Activated naive CD8-positive, alpha-beta T cell treated with anti-CD3 and anti-CD28 coated beads, Interleukin-2, amount 10 ng/mL, durations not matched to agents 7 days and 5 days (primary cell): ENCODE measurements around the gene EVI2B. TPM values are rescaled to one million over a fixed set of nuclear protein-coding genes. Genes with fewer than 3 reads are reported as not detected.
"Not testable (repeated sequence)": the region's sequence is repeated elsewhere in the genome, so short reads cannot be mapped to it uniquely, and the experiment has no call there.

Experiments
- ATAC-seq: fragments of 150-1000 bp; cut with Tn5 transposase; one replicate; pipeline ENCODE4 v1.10.0; 2021; ENCODE audit warnings: low read depth, moderate library complexity
- POLR2A ChIA-PET: fragments of 350-600 bp; sonication (Branson Sonifier 250); formaldehyde crosslinking; loops from one replicate; lab custom pipeline; 2021; ENCODE audit warnings: antibody characterized with exemption; lab: Charles Lee
- DNase-seq: peaks from one replicate; pipeline ENCODE4 v3.0.0; 2021
- H3K27ac Mint-ChIP-seq: one replicate; pipeline ENCODE4 v1.8.0; 2022; ENCODE audit warnings: mild to moderate bottlenecking, mixed read lengths
- H3K27me3 Mint-ChIP-seq: one replicate; pipeline ENCODE4 v1.8.0; 2022; ENCODE audit warnings: mild to moderate bottlenecking, moderate library complexity, mixed read lengths
- H3K36me3 Mint-ChIP-seq: one replicate; pipeline ENCODE4 v1.8.0; 2021; ENCODE audit warnings: mild to moderate bottlenecking, mixed read lengths
- H3K4me1 Mint-ChIP-seq: one replicate; pipeline ENCODE4 v1.8.0; 2021; ENCODE audit warnings: mixed read lengths
- H3K4me3 Mint-ChIP-seq: one replicate; pipeline ENCODE4 v1.8.0; 2022; ENCODE audit warnings: mild to moderate bottlenecking, moderate library complexity, mixed read lengths
- H3K9me3 Mint-ChIP-seq: one replicate; pipeline ENCODE4 v1.8.0; 2021; ENCODE audit warnings: mixed read lengths
- total RNA-seq, 2 experiments: library from RNA; stranded (reverse); gene quantifications; one replicate each; pipeline ENCODE4 v1.2.3, GENCODE V29; 2021

Gene EVI2B
- total RNA-seq, result 100 to 1,000 TPM in 1 of 2 experiments, 10 to 100 TPM in 1; 88.5 to 100 TPM

- no peaks in the 10 kb centered on the region for H3K27me3 Mint-ChIP-seq
- H3K27ac Mint-ChIP-seq, result peak within 1 kb of the TSS; percentile 96
- POLR2A ChIA-PET, result interaction anchor here (0.6 to 4.8 kb wide), 6 partner anchors 8 to 1760 kb away, joined by 3 to 54 read pairs (median 5); partner anchors contain the start of gene EVI2A
- peak; percentile 33 for ATAC-seq
- peak within 1 kb of the TSS; percentile 94 for H3K4me3 Mint-ChIP-seq
- no peak for DNase-seq
- H3K4me1 Mint-ChIP-seq, result peaks cover 44% of the 10 kb centered on the region
- H3K36me3 Mint-ChIP-seq, result peaks cover 23% of the 10 kb centered on the region
- H3K9me3 Mint-ChIP-seq, result no peaks in the 10 kb centered on the region
Observed at GRCh38 chr17:31313982-31314781, at the start of gene EVI2B. EVI2B (minus strand) TSS chr17:31314054; CDS start chr17:31305609, 8,445 bp downstream.

- DNase-seq (no peak), ATAC-seq (no peak)
- H3K4me3 Mint-ChIP-seq, result no peak overlapping the region
- H3K36me3 Mint-ChIP-seq, result peaks cover 21% of the 10 kb centered on the region
- POLR2A ChIA-PET, result no interaction called here
- no peaks in the 10 kb centered on the region for H3K27me3 Mint-ChIP-seq
- no peaks in the 10 kb centered on the region for H3K9me3 Mint-ChIP-seq
- H3K4me1 Mint-ChIP-seq, result no peaks in the 10 kb centered on the region
- H3K27ac Mint-ChIP-seq, result no peak overlapping the region
Observed at GRCh38 chr17:31357839-31358394, 44.1 kb upstream of the EVI2B start.

- ATAC-seq (no peak), DNase-seq (no peak)
- no peaks in the 10 kb centered on the region for H3K4me1 Mint-ChIP-seq
- no peak overlapping the region for H3K27ac Mint-ChIP-seq
- H3K4me3 Mint-ChIP-seq, result no peak overlapping the region
- H3K9me3 Mint-ChIP-seq, result no peaks in the 10 kb centered on the region
- H3K36me3 Mint-ChIP-seq, result peaks cover 21% of the 10 kb centered on the region
- POLR2A ChIA-PET, result no interaction called here
- no peaks in the 10 kb centered on the region for H3K27me3 Mint-ChIP-seq
Observed at GRCh38 chr17:31357091-31357490, 43.2 kb upstream of the EVI2B start.

GRCh38 chr17:31355935-31356334 is 42.1 kb upstream of the EVI2B start:
- H3K9me3 Mint-ChIP-seq, result no peaks in the 10 kb centered on the region
- no peak overlapping the region for H3K4me3 Mint-ChIP-seq
- no peak for DNase-seq
- no peaks in the 10 kb centered on the region for H3K4me1 Mint-ChIP-seq
- POLR2A ChIA-PET, result interaction anchor here (1.0 kb wide), 1 partner anchor 138 kb away, joined by 3 read pairs; no protein-coding TSS in a partner anchor
- no peak overlapping the region for H3K27ac Mint-ChIP-seq
- H3K36me3 Mint-ChIP-seq, result peaks cover 15% of the 10 kb centered on the region
- ATAC-seq, result no peak
- no peaks in the 10 kb centered on the region for H3K27me3 Mint-ChIP-seq

- no peak for DNase-seq
- no peak overlapping the region for H3K27ac Mint-ChIP-seq
- H3K36me3 Mint-ChIP-seq, result peaks cover 13% of the 10 kb centered on the region
- H3K9me3 Mint-ChIP-seq, result no peaks in the 10 kb centered on the region
- H3K4me3 Mint-ChIP-seq, result no peak overlapping the region
- ATAC-seq, result no peak
- POLR2A ChIA-PET, result no interaction called here
- no peaks in the 10 kb centered on the region for H3K4me1 Mint-ChIP-seq
- H3K27me3 Mint-ChIP-seq, result no peaks in the 10 kb centered on the region
Observed at GRCh38 chr17:31349454-31349853, 35.6 kb upstream of the EVI2B start.

- H3K27me3 Mint-ChIP-seq, ATAC-seq, H3K36me3 Mint-ChIP-seq, H3K27ac Mint-ChIP-seq, H3K9me3 Mint-ChIP-seq, H3K4me1 Mint-ChIP-seq, H3K4me3 Mint-ChIP-seq, POLR2A ChIA-PET, DNase-seq: not testable (repeated sequence)
Observed at GRCh38 chr17:31345191-31345747, 31.4 kb upstream of the EVI2B start.

- Mint-ChIP-seq H3K36me3 (peaks cover 8% of the 10 kb centered on the region), H3K27ac (no peak overlapping the region), H3K4me1 (no peaks in the 10 kb centered on the region), H3K9me3 (no peaks in the 10 kb centered on the region), H3K27me3 (no peaks in the 10 kb centered on the region), H3K4me3 (no peak overlapping the region)
- no peak for ATAC-seq
- no peak for DNase-seq
- POLR2A ChIA-PET, result interaction anchor here (0.5 to 0.6 kb wide), 2 partner anchors 96 to 247 kb away, joined by 4 read pairs; no protein-coding TSS in a partner anchor
Observed at GRCh38 chr17:31339906-31340661, 26.2 kb upstream of the EVI2B start.

- POLR2A ChIA-PET, result interaction anchor here (1.0 kb wide), 1 partner anchor 19 kb away, joined by 3 read pairs; no protein-coding TSS in a partner anchor
- H3K27me3 Mint-ChIP-seq, result no peaks in the 10 kb centered on the region
- no peak for ATAC-seq
- no peak overlapping the region for H3K27ac Mint-ChIP-seq
- peaks cover 13% of the 10 kb centered on the region for H3K36me3 Mint-ChIP-seq
- H3K4me3 Mint-ChIP-seq, result no peak overlapping the region
- H3K9me3 Mint-ChIP-seq, result no peaks in the 10 kb centered on the region
- peaks cover 9% of the 10 kb centered on the region for H3K4me1 Mint-ChIP-seq
- no peak for DNase-seq
Observed at GRCh38 chr17:31329221-31329620, 15.4 kb upstream of the EVI2B start.

GRCh38 chr17:31328160-31328535 is 14.3 kb upstream of the EVI2B start:
- no peak for ATAC-seq

GRCh38 chr17:31327534-31328159 is 13.8 kb upstream of the EVI2B start:
- Mint-ChIP-seq H3K4me1 (peaks cover 14% of the 10 kb centered on the region), H3K36me3 (peaks cover 16% of the 10 kb centered on the region), H3K27me3 (no peaks in the 10 kb centered on the region), H3K27ac (no peak overlapping the region), H3K9me3 (no peaks in the 10 kb centered on the region), H3K4me3 (no peak overlapping the region)
- ATAC-seq (no peak), DNase-seq (no peak)
- POLR2A ChIA-PET, result no interaction called here

More at GRCh38 chr17:31328160-31328535, 14.3 kb upstream of the EVI2B start:
- Mint-ChIP-seq H3K9me3 (no peaks in the 10 kb centered on the region), H3K36me3 (peaks cover 16% of the 10 kb centered on the region), H3K4me1 (peaks cover 12% of the 10 kb centered on the region), H3K27me3 (no peaks in the 10 kb centered on the region), H3K27ac (no peak overlapping the region), H3K4me3 (no peak overlapping the region)
- no peak for DNase-seq
- POLR2A ChIA-PET, result no interaction called here

GRCh38 chr17:31323551-31323950 is 9.7 kb upstream of the EVI2B start:
- peaks cover 17% of the 10 kb centered on the region for H3K4me1 Mint-ChIP-seq
- ATAC-seq (no peak), DNase-seq (no peak)
- H3K4me3 Mint-ChIP-seq, result no peak overlapping the region
- no peaks in the 10 kb centered on the region for H3K27me3 Mint-ChIP-seq
- POLR2A ChIA-PET, result interaction anchor here (0.9 kb wide), 1 partner anchor 13 kb away, joined by 3 read pairs; no protein-coding TSS in a partner anchor
- no peaks in the 10 kb centered on the region for H3K9me3 Mint-ChIP-seq
- H3K36me3 Mint-ChIP-seq, result peaks cover 20% of the 10 kb centered on the region
- H3K27ac Mint-ChIP-seq, result peak overlapping the region; percentile 24

GRCh38 chr17:31321966-31322365 is 8.1 kb upstream of the EVI2B start:
- H3K4me1 Mint-ChIP-seq, result peaks cover 20% of the 10 kb centered on the region
- POLR2A ChIA-PET, result interaction anchor here (0.6 to 2.1 kb wide), 6 partner anchors 10 to 592 kb away, joined by 3 to 54 read pairs (median 7); partner anchors contain the start of gene EVI2B
- ATAC-seq, result peak; percentile 35

More at GRCh38 chr17:31321966-31322365, 8.1 kb upstream of the EVI2B start:
- Mint-ChIP-seq H3K27ac (peak overlapping the region; percentile 97), H3K4me3 (peak overlapping the region; percentile 89), H3K27me3 (no peaks in the 10 kb centered on the region), H3K9me3 (no peaks in the 10 kb centered on the region), H3K36me3 (peaks cover 25% of the 10 kb centered on the region)
- peak; percentile 34 for DNase-seq
